Measurements from ENCODE around the gene MRC2. TPM values are rescaled to one million over a fixed set of nuclear protein-coding genes. Genes with fewer than 3 reads are reported as not detected.

Gene MRC2
- total and polyA plus RNA-seq, 2 of the 13 experiments (the other 11 are each of a cell fraction or from before 2014, with no cell fraction given): not detected

GRCh38 chr17:62614142-62614541, 13.3 kb upstream of the MRC2 start:
- no peak for ATAC-seq

More at GRCh38 chr17:62614142-62614541, 13.3 kb upstream of the MRC2 start:
- DNase-seq (ENCODE audit: low spot score) (no peak), FAIRE-seq (no peak)
- H3K36me3 ChIP-seq (replicated peaks in 1 of 2; ENCODE audit: control insufficient read depth in 1 of 2, insufficient read depth in 2 of 2, low read length in 2 of 2): peaks cover 25 to 43% of the 10 kb centered on the region in 2 experiments
- H3K4me3 ChIP-seq (replicated peaks in 1 of 3; ENCODE audit: insufficient read depth in 1 of 3, low read depth in 2 of 3, low read length in 3 of 3): no peak overlapping the region
- H4K20me1 ChIP-seq (ENCODE audit: insufficient read depth, low read length): no peaks in the 10 kb centered on the region; the same call in 1 of the 2 replicates
- peaks cover 32% of the 10 kb centered on the region for H3K4me1 ChIP-seq (ENCODE audit: insufficient read depth, low read length)
- intact Hi-C loops (cut with micrococcal nuclease; ENCODE audit: unreplicated experiment): no loop called here
- ChIA-PET CTCF (ENCODE audit: low intra/inter-chr PET ratio, low total read pairs) (no interaction called here), POLR2A (no interaction called here)
- H3K4me2 ChIP-seq (ENCODE audit: low read depth, low read length): no peak overlapping the region
- no peaks in the 10 kb centered on the region for H3K27me3 ChIP-seq (ENCODE audit: control insufficient read depth in 1 of 2, insufficient read depth in 2 of 2, low read length in 2 of 2)
- in situ Hi-C loops (cut with HindIII; ENCODE audit: extremely low pct_ligation_motif_present, low pct_unique_long_range_greater_than_20kb): no loop called here
- 95% methylated on average over 6 of the region's 6 CpGs for WGBS (ENCODE audit: low lambda C conversion rate)
- H3K9me3 ChIP-seq (ENCODE audit: low read length): no peaks in the 10 kb centered on the region
- TF ChIP-seq ZSCAN30 (CRISPR knock-in tag; IDR thresholded peaks at IDR 0.05): no peak
- TF ChIP-seq ZNF589 (CRISPR knock-in tag; conservative IDR thresholded peaks at IDR 0.05): no peak
- TF ChIP-seq NFE2L1 (CRISPR knock-in tag; IDR thresholded peaks at IDR 0.05; ENCODE audit: borderline replicate concordance): no peak
- no peak for TF ChIP-seq ZNF800 (CRISPR knock-in tag; IDR thresholded peaks at IDR 0.05)
- TF ChIP-seq SPEN (CRISPR knock-in tag; IDR thresholded peaks at IDR 0.05; ENCODE audit: low read depth): no peak
- no peak for TF ChIP-seq KLF9 (CRISPR knock-in tag; IDR thresholded peaks at IDR 0.05; ENCODE audit: low read depth)
- TF ChIP-seq FIP1L1 (IDR thresholded peaks at IDR 0.05; ENCODE audit: borderline replicate concordance, insufficient read depth, low read depth, low read length): no peak
- no peak for TF ChIP-seq SMAD1 (CRISPR knock-in tag; IDR thresholded peaks at IDR 0.05; ENCODE audit: borderline replicate concordance, low read depth)
- TF ChIP-seq HIVEP1 (CRISPR knock-in tag; IDR thresholded peaks at IDR 0.05): no peak
- TF ChIP-seq SSRP1 (CRISPR knock-in tag; IDR thresholded peaks at IDR 0.05): no peak
- no peak for TF ChIP-seq ZNF430 (CRISPR knock-in tag; IDR thresholded peaks at IDR 0.05)
- TF ChIP-seq NCOA5 (CRISPR knock-in tag; IDR thresholded peaks at IDR 0.05): no peak
- no peak for TF ChIP-seq MYNN (CRISPR knock-in tag; IDR thresholded peaks at IDR 0.05; ENCODE audit: low read depth)
- TF ChIP-seq RNF219 (CRISPR knock-in tag; IDR thresholded peaks at IDR 0.05): no peak
- no peak for TF ChIP-seq ZNF484 (CRISPR knock-in tag; IDR thresholded peaks at IDR 0.05; ENCODE audit: borderline replicate concordance, low read depth)
- TF ChIP-seq ZFP91 (CRISPR knock-in tag; IDR thresholded peaks at IDR 0.05; ENCODE audit: borderline replicate concordance): no peak
- TF ChIP-seq ZNF652 (CRISPR knock-in tag; IDR thresholded peaks at IDR 0.05; ENCODE audit: borderline replicate concordance, low read depth): no peak
- no peaks in the 10 kb centered on the region for H3K79me2 ChIP-seq (ENCODE audit: insufficient read depth, low read length)
- no peak overlapping the region for H3K27ac ChIP-seq (ENCODE audit: extremely low read length, insufficient read depth, low read length)
- no TSS peak for BruUV-seq (replicated peaks)
- H2AFZ ChIP-seq (ENCODE audit: low read length): no peak overlapping the region
- no peak overlapping the region for H3K9ac ChIP-seq (ENCODE audit: insufficient read depth, low read depth, low read length)

All from HepG2 (cell line).